Osteocyte (in vitro differentiated cells): Measurements from ENCODE around the gene ZNF135. TPM values are rescaled to one million over a fixed set of nuclear protein-coding genes. Genes with fewer than 3 reads are reported as not detected.

Source experiments
- DNase-seq: peaks from one replicate; pipeline ENCODE4 v3.0.0; 2021; ENCODE audit warnings: mixed read lengths; ENCODE audit not compliant: unreplicated experiment; ENCODE audit errors: extremely low spot score
- H3K27ac Mint-ChIP-seq: one replicate; pipeline ENCODE4 v1.8.0; 2021; ENCODE audit warnings: mild to moderate bottlenecking, mixed read lengths; ENCODE audit not compliant: unreplicated experiment
- H3K27me3 Mint-ChIP-seq: one replicate; pipeline ENCODE4 v1.8.0; 2021; ENCODE audit warnings: mixed read lengths; ENCODE audit not compliant: unreplicated experiment
- H3K36me3 Mint-ChIP-seq: one replicate; pipeline ENCODE4 v1.8.0; 2021; ENCODE audit warnings: mixed read lengths; ENCODE audit not compliant: unreplicated experiment
- H3K4me1 Mint-ChIP-seq: one replicate; pipeline ENCODE4 v1.8.0; 2021; ENCODE audit warnings: mixed read lengths; ENCODE audit not compliant: unreplicated experiment
- H3K4me3 Mint-ChIP-seq: one replicate; pipeline ENCODE4 v1.8.0; 2021; ENCODE audit warnings: mild to moderate bottlenecking, moderate library complexity, mixed read lengths; ENCODE audit not compliant: unreplicated experiment
- H3K9me3 Mint-ChIP-seq: one replicate; pipeline ENCODE4 v1.8.0; 2021; ENCODE audit warnings: mixed read lengths; ENCODE audit not compliant: unreplicated experiment
- total RNA-seq: library from RNA; stranded (reverse); gene quantifications from 2 replicates; pipeline ENCODE4 v1.2.1, GENCODE V29; 2021
- TF ChIP-seq, protein P1 (sequence below): fragments of 200-600 bp; sonication (generic); IDR thresholded peaks from 2 replicates; pipeline ENCODE4 v1.5.0; 2021; ENCODE audit warnings: antibody characterized with exemption, mild to moderate bottlenecking, moderate library complexity

ZNF135 gene
- total RNA-seq, 1 donor from 2014 or later, result 5.9 TPM

- Mint-ChIP-seq H3K9me3 (peaks cover 14% of the 10 kb centered on the region), H3K36me3 (no peaks in the 10 kb centered on the region), H3K4me3 (no peak overlapping the region), H3K27me3 (no peaks in the 10 kb centered on the region), H3K27ac (no peak overlapping the region), H3K4me1 (no peaks in the 10 kb centered on the region)
- TF ChIP-seq, protein P1, sequence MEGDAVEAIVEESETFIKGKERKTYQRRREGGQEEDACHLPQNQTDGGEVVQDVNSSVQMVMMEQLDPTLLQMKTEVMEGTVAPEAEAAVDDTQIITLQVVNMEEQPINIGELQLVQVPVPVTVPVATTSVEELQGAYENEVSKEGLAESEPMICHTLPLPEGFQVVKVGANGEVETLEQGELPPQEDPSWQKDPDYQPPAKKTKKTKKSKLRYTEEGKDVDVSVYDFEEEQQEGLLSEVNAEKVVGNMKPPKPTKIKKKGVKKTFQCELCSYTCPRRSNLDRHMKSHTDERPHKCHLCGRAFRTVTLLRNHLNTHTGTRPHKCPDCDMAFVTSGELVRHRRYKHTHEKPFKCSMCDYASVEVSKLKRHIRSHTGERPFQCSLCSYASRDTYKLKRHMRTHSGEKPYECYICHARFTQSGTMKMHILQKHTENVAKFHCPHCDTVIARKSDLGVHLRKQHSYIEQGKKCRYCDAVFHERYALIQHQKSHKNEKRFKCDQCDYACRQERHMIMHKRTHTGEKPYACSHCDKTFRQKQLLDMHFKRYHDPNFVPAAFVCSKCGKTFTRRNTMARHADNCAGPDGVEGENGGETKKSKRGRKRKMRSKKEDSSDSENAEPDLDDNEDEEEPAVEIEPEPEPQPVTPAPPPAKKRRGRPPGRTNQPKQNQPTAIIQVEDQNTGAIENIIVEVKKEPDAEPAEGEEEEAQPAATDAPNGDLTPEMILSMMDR, result no peak
- DNase-seq, result no peak
Observed at GRCh38 chr19:58040751-58041525, 18.1 kb upstream of the ZNF135 start.

DNA sequence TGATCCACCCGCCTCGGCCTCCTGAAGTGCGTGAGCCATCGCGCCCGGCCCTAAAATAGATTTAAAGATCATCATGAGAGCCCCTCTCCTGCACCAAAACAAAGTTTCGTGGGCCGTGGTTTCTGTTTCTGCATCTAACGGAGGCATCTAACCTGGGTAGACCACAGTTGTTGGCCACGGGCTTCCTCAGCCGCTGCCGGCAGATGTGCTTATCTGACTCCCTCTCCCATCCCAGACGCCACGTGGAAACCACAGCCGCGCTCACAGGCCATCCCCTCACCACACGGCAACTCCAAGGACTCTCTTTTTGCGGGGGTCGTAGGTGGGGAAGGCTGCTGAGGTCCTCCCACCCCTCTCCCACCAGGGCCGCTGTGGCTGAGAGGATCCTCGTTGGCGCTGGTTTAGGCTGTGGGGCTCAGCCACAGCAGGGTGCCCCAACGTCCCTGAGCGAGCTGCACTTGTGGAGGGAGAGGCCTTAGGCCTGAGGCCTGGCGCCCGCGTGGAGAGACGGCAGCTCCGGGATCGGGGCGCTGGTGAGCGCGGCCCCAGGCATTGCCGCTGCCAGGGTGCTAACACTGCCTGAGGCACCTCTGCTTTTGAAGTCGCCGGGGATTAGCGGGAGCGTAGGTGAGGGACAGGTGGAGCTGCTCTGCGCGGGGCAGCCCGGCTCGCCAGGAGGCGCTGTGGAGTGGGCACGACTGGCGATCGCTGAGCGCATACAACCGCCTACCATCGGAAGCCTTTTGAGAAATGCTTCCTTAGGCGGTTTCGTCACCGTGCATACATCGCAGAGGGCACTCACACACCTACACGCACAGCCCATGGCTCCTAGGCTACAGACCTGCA is 16.4 kb upstream of the ZNF135 start:
- TF ChIP-seq, protein P1, result no peak
- no peak overlapping the region for H3K4me3 Mint-ChIP-seq
- no peak overlapping the region for H3K27ac Mint-ChIP-seq
- no peaks in the 10 kb centered on the region for H3K36me3 Mint-ChIP-seq
- no peak for DNase-seq
- H3K27me3 Mint-ChIP-seq, result no peaks in the 10 kb centered on the region
- H3K9me3 Mint-ChIP-seq, result peaks cover 10% of the 10 kb centered on the region
- no peaks in the 10 kb centered on the region for H3K4me1 Mint-ChIP-seq

GRCh38 chr19:58044391-58044790 is 14.7 kb upstream of the ZNF135 start:
- Mint-ChIP-seq H3K9me3 (peaks cover 20% of the 10 kb centered on the region), H3K27ac (no peak overlapping the region), H3K4me3 (no peak overlapping the region), H3K27me3 (no peaks in the 10 kb centered on the region), H3K4me1 (no peaks in the 10 kb centered on the region), H3K36me3 (no peaks in the 10 kb centered on the region)
- no peak for DNase-seq
- TF ChIP-seq, protein P1, result no peak

DNA sequence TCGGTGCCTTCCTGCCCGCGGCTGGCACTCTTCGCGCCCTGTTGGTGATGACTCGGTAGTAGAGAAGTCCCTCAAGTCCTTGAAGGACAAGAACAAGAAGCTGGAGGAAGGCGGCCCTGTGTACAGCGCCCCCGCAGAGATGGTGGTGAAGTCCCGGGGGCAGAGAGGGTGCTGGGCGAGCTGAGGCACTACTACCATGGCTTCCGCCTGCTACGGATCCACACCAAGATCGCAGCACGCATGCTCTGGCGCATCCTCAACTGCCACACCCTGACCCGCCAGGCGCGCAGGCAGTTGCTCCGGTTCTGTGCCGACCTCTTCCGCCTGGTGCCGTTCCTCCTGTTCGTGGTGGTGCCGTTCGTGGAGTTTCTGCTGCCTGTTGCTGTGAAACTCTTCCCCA is 14.2 kb upstream of the ZNF135 start:
- TF ChIP-seq, protein P1, result no peak
- no peak overlapping the region for H3K27ac Mint-ChIP-seq
- H3K27me3 Mint-ChIP-seq, result no peaks in the 10 kb centered on the region
- no peaks in the 10 kb centered on the region for H3K4me1 Mint-ChIP-seq
- H3K9me3 Mint-ChIP-seq, result peaks cover 25% of the 10 kb centered on the region
- no peak for DNase-seq
- no peaks in the 10 kb centered on the region for H3K36me3 Mint-ChIP-seq
- no peak overlapping the region for H3K4me3 Mint-ChIP-seq

GRCh38 chr19:58045411-58046050 is 13.6 kb upstream of the ZNF135 start:
- no peak for DNase-seq
- Mint-ChIP-seq H3K4me1 (no peaks in the 10 kb centered on the region), H3K27ac (no peak overlapping the region), H3K27me3 (no peaks in the 10 kb centered on the region), H3K36me3 (no peaks in the 10 kb centered on the region), H3K9me3 (peaks cover 25% of the 10 kb centered on the region), H3K4me3 (no peak overlapping the region)
- TF ChIP-seq, protein P1, result no peak
